Liver (tissue), 9 donors: Measurements from ENCODE around the gene BPIFB1. TPM values are rescaled to one million over a fixed set of nuclear protein-coding genes. Genes with fewer than 3 reads are reported as not detected.

Source experiments
- DNase-seq: peaks from one replicate; pipeline ENCODE4 v3.0.0-alpha.2; 2017; ENCODE audit warnings: low spot score
- H3K27ac ChIP-seq, 2 donors: one replicate each; pipeline ENCODE4 v1.7.0; 2013; ENCODE audit warnings: inconsistent platforms in 2 of 2, low read length in 2 of 2, control low read depth in 1 of 2, low read depth in 1 of 2, mild to moderate bottlenecking in 1 of 2
- H3K27me3 ChIP-seq, 4 donors: one replicate each; pipeline versions ENCODE4 v1.6.1 to v1.7.0; 2013; ENCODE audit warnings: low read length in 3 of 4, inconsistent platforms in 1 of 4, mild to moderate bottlenecking in 1 of 4, moderate library complexity in 1 of 4; ENCODE audit not compliant: control insufficient read depth in 4 of 4, insufficient read depth in 4 of 4
- H3K36me3 ChIP-seq, 4 donors: one replicate each; pipeline versions ENCODE4 v1.6.1 to v1.7.0; 2013; ENCODE audit warnings: low read length in 3 of 4, mild to moderate bottlenecking in 3 of 4, low read depth in 1 of 4, moderate library complexity in 1 of 4; ENCODE audit not compliant: control insufficient read depth in 4 of 4, insufficient read depth in 3 of 4
- H3K4me1 ChIP-seq, 4 donors: one replicate each; pipeline versions ENCODE4 v1.6.1 to v1.7.0; 2013; ENCODE audit warnings: low read length in 3 of 4, mild to moderate bottlenecking in 3 of 4, moderate library complexity in 1 of 4; ENCODE audit not compliant: control insufficient read depth in 4 of 4, insufficient read depth in 4 of 4
- H3K4me3 ChIP-seq, 3 donors: one replicate each; pipeline versions ENCODE4 v1.6.1 to v1.7.0; 2013; ENCODE audit warnings: low read length in 3 of 3, control low read depth in 1 of 3, low read depth in 1 of 3, mild to moderate bottlenecking in 1 of 3
- H3K9ac ChIP-seq, 2 donors: one replicate each; pipeline ENCODE4 v1.7.0; 2013; ENCODE audit warnings: low read length in 2 of 2, mild to moderate bottlenecking in 2 of 2, moderate library complexity in 2 of 2, control low read depth in 1 of 2, low read depth in 1 of 2
- H3K9me3 ChIP-seq, 4 donors: one replicate each; pipeline versions ENCODE4 v1.6.1 to v1.7.0; 2013; ENCODE audit warnings: low read length in 3 of 4; ENCODE audit not compliant: control insufficient read depth in 4 of 4
- EGR1 ChIP-seq, 2 donors: IDR thresholded peaks; 2 replicates each; pipeline ENCODE4 v1.6.1; 2016 to 2018; ENCODE audit warnings: antibody characterized with exemption in 2 of 2, low read depth in 2 of 2
- FOXA1 ChIP-seq: IDR thresholded peaks from 2 replicates; pipeline ENCODE4 v1.6.1; 2016; ENCODE audit warnings: antibody characterized with exemption
- FOXA2 ChIP-seq: IDR thresholded peaks from 2 replicates; pipeline ENCODE4 v1.6.1; 2016; ENCODE audit warnings: antibody characterized with exemption
- GABPA ChIP-seq, 2 donors: IDR thresholded peaks in 1 of 2; conservative IDR thresholded peaks in 1 of 2; 2 replicates each; pipeline ENCODE4 v1.6.1; 2016; ENCODE audit warnings: antibody characterized with exemption in 2 of 2, mild to moderate bottlenecking in 1 of 2, moderate library complexity in 1 of 2
- HNF4A ChIP-seq, 2 donors: conservative IDR thresholded peaks; 2 replicates each; pipeline ENCODE4 v1.6.1; 2016; ENCODE audit warnings: antibody characterized with exemption in 2 of 2, mild to moderate bottlenecking in 2 of 2
- HNF4G ChIP-seq: IDR thresholded peaks from 2 replicates; pipeline ENCODE4 v1.6.1; 2016; ENCODE audit warnings: antibody characterized with exemption
- JUND ChIP-seq, 2 donors: IDR thresholded peaks; 2 replicates each; pipeline ENCODE4 v1.6.1; 2016; ENCODE audit warnings: antibody characterized with exemption in 2 of 2
- NR2F2 ChIP-seq: IDR thresholded peaks from 2 replicates; pipeline ENCODE4 v1.6.1; 2016; ENCODE audit warnings: antibody characterized with exemption
- SP1 ChIP-seq: IDR thresholded peaks from 2 replicates; pipeline ENCODE4 v1.6.1; 2018; ENCODE audit warnings: antibody characterized with exemption, mild to moderate bottlenecking
- TAF1 ChIP-seq: conservative IDR thresholded peaks from 2 replicates; pipeline ENCODE4 v1.6.1; 2016; ENCODE audit warnings: antibody characterized with exemption, mild to moderate bottlenecking
- YY1 ChIP-seq: IDR thresholded peaks from 2 replicates; pipeline ENCODE4 v1.6.1; 2016; ENCODE audit warnings: antibody characterized with exemption, mild to moderate bottlenecking
- WGBS: extraction: QIAGEN DNeasy Blood & Tissue Kit; methylation state at CpG from one replicate; pipeline ENCODE4 v1.1.7; 2013; 5-methylcytosine and 5-hydroxymethylcytosine counted together
- polyA plus RNA-seq, 2 donors: library from polyadenylated mRNA; stranded (reverse) in 1 of 2; unstranded in 1 of 2; fragments of 200-250 nt in 1 of 2; fragments of >200 nt in 1 of 2; fragmentation: Nextera tagmentation in 1 of 2; extraction: Ambion mirVana in 1 of 2; gene quantifications; one replicate each; pipeline versions ENCODE4 v1.2.1 to v1.2.3, GENCODE V29; 2013 to 2015
- total RNA-seq, 2 donors: library from RNA; depleted of rRNA; stranded (reverse); fragments of >200 nt; gene quantifications; one replicate each; pipeline ENCODE4 v1.2.3, GENCODE V29; 2014
- TF ChIP-seq, protein P1 (sequence below): fragments of 150-350 bp; IDR thresholded peaks from 2 replicates; pipeline ENCODE4 v1.5.1; 2017; ENCODE audit warnings: improper control_type of control experiment, low read depth, low read length; ENCODE audit not compliant: missing input control
- TF ChIP-seq, protein P2 (sequence below): IDR thresholded peaks from 2 replicates; pipeline ENCODE4 v1.6.1; 2016; ENCODE audit warnings: antibody characterized with exemption, mild to moderate bottlenecking
- TF ChIP-seq, protein P3 (sequence below): IDR thresholded peaks from 2 replicates; pipeline ENCODE4 v1.6.1; 2016; ENCODE audit warnings: antibody characterized with exemption
- TF ChIP-seq, protein P4 (sequence below): IDR thresholded peaks from 2 replicates; pipeline ENCODE4 v1.6.1; 2016; ENCODE audit warnings: antibody characterized with exemption
- donor health status: healthy.
- donor health status: healthy.
- donor health status: healthy.
- donor health status: healthy.
- donor health status: healthy.

The BPIFB1 gene
- total and polyA plus RNA-seq, 4 donors, result 0.08 to 0.13 TPM; not detected in 2

DNA sequence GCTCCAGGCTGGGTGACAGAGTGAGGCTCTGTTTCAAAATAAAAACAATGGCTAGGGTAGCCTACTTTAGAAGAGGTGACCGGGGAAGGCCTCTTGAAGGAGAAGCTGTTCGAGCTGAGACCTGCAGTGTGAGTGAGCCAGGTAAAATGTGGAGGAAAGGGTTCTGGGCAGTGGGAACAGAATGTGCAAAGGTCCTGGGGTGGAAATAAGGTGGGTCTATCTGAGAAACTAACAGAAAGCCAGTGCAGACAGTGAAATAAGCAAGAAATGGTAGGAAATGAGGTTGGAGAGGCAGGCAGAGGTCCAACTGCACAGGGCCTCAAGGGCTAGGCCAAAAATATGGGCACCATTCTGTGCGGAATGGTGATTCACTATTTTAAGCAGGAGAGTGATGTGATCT is 53.4 kb downstream of the BPIFB1 start:
- no peak for DNase-seq
- Histone ChIP-seq H3K27ac (no peak overlapping the region), H3K4me1 (no peaks in the 10 kb centered on the region), H3K9me3 (no peaks in the 10 kb centered on the region), H3K36me3 (no peaks in the 10 kb centered on the region), H3K4me3 (no peak overlapping the region), H3K9ac (no peak overlapping the region), H3K27me3 (peaks cover 0 to 2% (median 0%) of the 10 kb centered on the region in 4 donors)
- WGBS, result 95% methylated on average over 3 of the region's 3 CpGs
- TF ChIP-seq, protein P1, sequence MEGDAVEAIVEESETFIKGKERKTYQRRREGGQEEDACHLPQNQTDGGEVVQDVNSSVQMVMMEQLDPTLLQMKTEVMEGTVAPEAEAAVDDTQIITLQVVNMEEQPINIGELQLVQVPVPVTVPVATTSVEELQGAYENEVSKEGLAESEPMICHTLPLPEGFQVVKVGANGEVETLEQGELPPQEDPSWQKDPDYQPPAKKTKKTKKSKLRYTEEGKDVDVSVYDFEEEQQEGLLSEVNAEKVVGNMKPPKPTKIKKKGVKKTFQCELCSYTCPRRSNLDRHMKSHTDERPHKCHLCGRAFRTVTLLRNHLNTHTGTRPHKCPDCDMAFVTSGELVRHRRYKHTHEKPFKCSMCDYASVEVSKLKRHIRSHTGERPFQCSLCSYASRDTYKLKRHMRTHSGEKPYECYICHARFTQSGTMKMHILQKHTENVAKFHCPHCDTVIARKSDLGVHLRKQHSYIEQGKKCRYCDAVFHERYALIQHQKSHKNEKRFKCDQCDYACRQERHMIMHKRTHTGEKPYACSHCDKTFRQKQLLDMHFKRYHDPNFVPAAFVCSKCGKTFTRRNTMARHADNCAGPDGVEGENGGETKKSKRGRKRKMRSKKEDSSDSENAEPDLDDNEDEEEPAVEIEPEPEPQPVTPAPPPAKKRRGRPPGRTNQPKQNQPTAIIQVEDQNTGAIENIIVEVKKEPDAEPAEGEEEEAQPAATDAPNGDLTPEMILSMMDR, result no peak
- TF ChIP-seq EGR1 (IDR thresholded peaks at IDR 0.05; ENCODE audit: low read depth in 2 of 2) (no peak), FOXA2 (no peak), JUND (IDR thresholded peaks at IDR 0.05) (no peak), HNF4A (conservative IDR thresholded peaks at IDR 0.05) (no peak), FOXA1 (no peak), SP1 (no peak), GABPA (IDR thresholded peaks at IDR 0.05 in 1 of 2, conservative IDR thresholded peaks at IDR 0.05 in 1 of 2) (no peak), NR2F2 (no peak), TAF1 (no peak), YY1 (no peak), HNF4G (no peak)
- TF ChIP-seq, protein P2, sequence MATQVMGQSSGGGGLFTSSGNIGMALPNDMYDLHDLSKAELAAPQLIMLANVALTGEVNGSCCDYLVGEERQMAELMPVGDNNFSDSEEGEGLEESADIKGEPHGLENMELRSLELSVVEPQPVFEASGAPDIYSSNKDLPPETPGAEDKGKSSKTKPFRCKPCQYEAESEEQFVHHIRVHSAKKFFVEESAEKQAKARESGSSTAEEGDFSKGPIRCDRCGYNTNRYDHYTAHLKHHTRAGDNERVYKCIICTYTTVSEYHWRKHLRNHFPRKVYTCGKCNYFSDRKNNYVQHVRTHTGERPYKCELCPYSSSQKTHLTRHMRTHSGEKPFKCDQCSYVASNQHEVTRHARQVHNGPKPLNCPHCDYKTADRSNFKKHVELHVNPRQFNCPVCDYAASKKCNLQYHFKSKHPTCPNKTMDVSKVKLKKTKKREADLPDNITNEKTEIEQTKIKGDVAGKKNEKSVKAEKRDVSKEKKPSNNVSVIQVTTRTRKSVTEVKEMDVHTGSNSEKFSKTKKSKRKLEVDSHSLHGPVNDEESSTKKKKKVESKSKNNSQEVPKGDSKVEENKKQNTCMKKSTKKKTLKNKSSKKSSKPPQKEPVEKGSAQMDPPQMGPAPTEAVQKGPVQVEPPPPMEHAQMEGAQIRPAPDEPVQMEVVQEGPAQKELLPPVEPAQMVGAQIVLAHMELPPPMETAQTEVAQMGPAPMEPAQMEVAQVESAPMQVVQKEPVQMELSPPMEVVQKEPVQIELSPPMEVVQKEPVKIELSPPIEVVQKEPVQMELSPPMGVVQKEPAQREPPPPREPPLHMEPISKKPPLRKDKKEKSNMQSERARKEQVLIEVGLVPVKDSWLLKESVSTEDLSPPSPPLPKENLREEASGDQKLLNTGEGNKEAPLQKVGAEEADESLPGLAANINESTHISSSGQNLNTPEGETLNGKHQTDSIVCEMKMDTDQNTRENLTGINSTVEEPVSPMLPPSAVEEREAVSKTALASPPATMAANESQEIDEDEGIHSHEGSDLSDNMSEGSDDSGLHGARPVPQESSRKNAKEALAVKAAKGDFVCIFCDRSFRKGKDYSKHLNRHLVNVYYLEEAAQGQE, result no peak
- TF ChIP-seq, protein P3, sequence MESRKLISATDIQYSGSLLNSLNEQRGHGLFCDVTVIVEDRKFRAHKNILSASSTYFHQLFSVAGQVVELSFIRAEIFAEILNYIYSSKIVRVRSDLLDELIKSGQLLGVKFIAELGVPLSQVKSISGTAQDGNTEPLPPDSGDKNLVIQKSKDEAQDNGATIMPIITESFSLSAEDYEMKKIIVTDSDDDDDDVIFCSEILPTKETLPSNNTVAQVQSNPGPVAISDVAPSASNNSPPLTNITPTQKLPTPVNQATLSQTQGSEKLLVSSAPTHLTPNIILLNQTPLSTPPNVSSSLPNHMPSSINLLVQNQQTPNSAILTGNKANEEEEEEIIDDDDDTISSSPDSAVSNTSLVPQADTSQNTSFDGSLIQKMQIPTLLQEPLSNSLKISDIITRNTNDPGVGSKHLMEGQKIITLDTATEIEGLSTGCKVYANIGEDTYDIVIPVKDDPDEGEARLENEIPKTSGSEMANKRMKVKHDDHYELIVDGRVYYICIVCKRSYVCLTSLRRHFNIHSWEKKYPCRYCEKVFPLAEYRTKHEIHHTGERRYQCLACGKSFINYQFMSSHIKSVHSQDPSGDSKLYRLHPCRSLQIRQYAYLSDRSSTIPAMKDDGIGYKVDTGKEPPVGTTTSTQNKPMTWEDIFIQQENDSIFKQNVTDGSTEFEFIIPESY, result no peak
- TF ChIP-seq, protein P4, sequence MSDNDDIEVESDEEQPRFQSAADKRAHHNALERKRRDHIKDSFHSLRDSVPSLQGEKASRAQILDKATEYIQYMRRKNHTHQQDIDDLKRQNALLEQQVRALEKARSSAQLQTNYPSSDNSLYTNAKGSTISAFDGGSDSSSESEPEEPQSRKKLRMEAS, result no peak

DNA sequence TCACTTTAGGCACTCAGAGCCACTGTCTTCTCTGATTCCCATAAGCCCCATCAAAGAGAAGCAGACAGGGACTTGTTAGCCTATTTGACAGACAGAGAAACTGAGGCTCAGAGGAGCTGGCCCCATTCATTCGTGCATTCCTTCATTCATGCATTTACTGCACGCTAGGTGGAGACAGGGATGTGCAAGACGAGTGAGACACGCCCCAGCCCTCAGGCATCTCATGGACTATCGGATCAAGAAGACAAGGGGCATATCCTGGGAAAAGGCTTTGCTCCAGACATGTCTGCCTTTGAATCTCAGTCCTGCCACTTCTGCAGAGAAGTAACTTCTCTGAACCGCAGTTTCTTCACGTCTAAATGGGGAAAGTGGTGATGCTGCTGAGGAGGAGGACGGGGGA is 54.1 kb downstream of the BPIFB1 start:
- H3K36me3 ChIP-seq, result no peaks in the 10 kb centered on the region
- H3K4me1 ChIP-seq, result no peaks in the 10 kb centered on the region
- no peak overlapping the region for H3K4me3 ChIP-seq
- no peak for DNase-seq
- no peak overlapping the region for H3K9ac ChIP-seq
- H3K27me3 ChIP-seq, result peaks cover 0 to 2% (median 0%) of the 10 kb centered on the region in 4 donors
- 85% methylated on average over 8 of the region's 8 CpGs for WGBS
- no peak overlapping the region for H3K27ac ChIP-seq
- no peaks in the 10 kb centered on the region for H3K9me3 ChIP-seq
- TF ChIP-seq, protein P3, result no peak
